K562 (cell line): Measurements from ENCODE around the gene HDAC5.

Experiments used
- BRCA1 ChIP-seq, 2 experiments: fragments of 450-650 bp in 1 of 2; sonication (generic) in 1 of 2; formaldehyde crosslinking in 1 of 2; IDR thresholded peaks; 2 replicates each; pipeline versions ENCODE4 v1.5.0 to v1.6.1; 2017 to 2020; ENCODE audit warnings: mild to moderate bottlenecking in 1 of 2, missing genetic modification reagents in 1 of 2
- CREB1 ChIP-seq, 2 experiments: sonication (generic) in 1 of 2; formaldehyde crosslinking in 1 of 2; IDR thresholded peaks; 2 replicates each; pipeline versions ENCODE4 v1.6.1 to v1.8.0; 2012 to 2022; ENCODE audit warnings: inconsistent platforms in 1 of 2, mild to moderate bottlenecking in 1 of 2, missing genetic modification reagents in 1 of 2, moderate library complexity in 1 of 2
- ELF2 ChIP-seq: fragments of 250-450 bp; sonication (Bioruptor Pico); IDR thresholded peaks from 2 replicates; pipeline ENCODE4 v1.5.0; 2021; ENCODE audit warnings: mild to moderate bottlenecking
- FOS ChIP-seq: IDR thresholded peaks from 3 replicates; pipeline ENCODE4 v1.6.1; 2011; ENCODE audit not compliant: insufficient read length; ENCODE audit errors: extremely low read depth
- JUN ChIP-seq, 2 experiments: sonication (generic) in 1 of 2; formaldehyde crosslinking in 1 of 2; IDR thresholded peaks; 2 replicates each; pipeline versions ENCODE4 v1.6.1 to v1.8.0; 2012 to 2022; ENCODE audit warnings: borderline replicate concordance in 2 of 2, mild to moderate bottlenecking in 2 of 2, improper control_type of control experiment in 1 of 2, low read depth in 1 of 2, low read length in 1 of 2, missing genetic modification reagents in 1 of 2
- MXI1 ChIP-seq: IDR thresholded peaks from 2 replicates; pipeline ENCODE4 v1.6.1; 2011; ENCODE audit warnings: low read depth, mild to moderate bottlenecking, improper control_type of control experiment, low read length
- NFATC3 ChIP-seq: fragments of 450-650 bp; IDR thresholded peaks from 2 replicates; pipeline ENCODE4 v1.6.1; 2017; ENCODE audit warnings: mild to moderate bottlenecking
- SMARCE1 ChIP-seq: fragments of 450-650 bp; IDR thresholded peaks from 2 replicates; pipeline ENCODE4 v1.7.1; 2016; ENCODE audit warnings: mild to moderate bottlenecking
- SMC3 ChIP-seq: conservative IDR thresholded peaks from 2 replicates; pipeline ENCODE4 v1.6.1; 2011; ENCODE audit warnings: low read depth, low read length, improper control_type of control experiment; ENCODE audit not compliant: insufficient read depth
- SRSF9 ChIP-seq: fragments of 200-400 bp; formaldehyde crosslinking; IDR thresholded peaks from 2 replicates; pipeline ENCODE4 v1.6.1; 2017; ENCODE audit warnings: low read depth, low read length, borderline replicate concordance
- ZBTB1 ChIP-seq: sonication (generic); formaldehyde crosslinking; IDR thresholded peaks from 2 replicates; pipeline ENCODE4 v1.8.1; 2023; ENCODE audit warnings: missing genetic modification reagents, low read depth, mild to moderate bottlenecking, borderline replicate concordance
- ZNF140 ChIP-seq: fragments of 250-450 bp; sonication (Bioruptor Pico); IDR thresholded peaks from 2 replicates; pipeline ENCODE4 v1.8.0; 2021; ENCODE audit warnings: moderate library complexity, mild to moderate bottlenecking, inconsistent platforms

DNA sequence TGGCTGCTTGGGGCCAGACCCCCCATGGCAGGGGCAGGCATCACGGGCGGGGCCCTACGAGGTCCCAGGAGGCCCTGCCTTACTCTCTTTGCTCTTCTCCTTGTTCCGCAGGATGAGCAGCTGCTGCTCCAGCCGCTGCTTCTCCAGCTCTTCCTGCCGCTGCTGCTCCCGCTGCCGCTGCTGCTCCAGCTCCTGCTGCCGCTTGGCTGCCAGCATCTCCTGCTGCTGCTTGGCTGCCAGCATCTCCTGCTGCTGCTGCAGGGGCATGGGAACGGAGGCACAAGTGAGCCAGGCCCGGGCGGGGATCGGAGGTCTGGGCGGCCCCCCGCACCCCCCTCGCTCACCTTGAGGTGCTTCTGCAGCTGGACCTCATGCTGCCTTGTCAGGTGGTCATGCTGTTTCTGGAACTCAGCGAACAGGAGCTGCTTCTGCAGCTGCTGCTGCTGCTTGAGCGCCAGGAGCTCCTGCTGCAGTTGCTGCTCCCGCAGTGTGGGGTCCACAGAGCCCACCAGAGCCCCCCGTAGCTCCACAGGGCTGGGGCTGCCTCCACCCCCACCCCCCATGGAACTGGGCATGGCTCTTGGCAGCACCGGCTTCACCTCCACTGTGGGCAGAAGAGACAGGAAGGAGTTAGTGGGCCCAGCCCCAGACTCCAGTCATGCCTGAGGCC is 30.1 kb downstream of the HDAC5 start:
- TF ChIP-seq CREB1 (IDR thresholded peaks at IDR 0.05) (no peak), CREB1 (CRISPR knock-in tag; IDR thresholded peaks at IDR 0.05) (no peak), FOS (no peak), SMC3 (no peak), ZNF140 (no peak), NFATC3 (no peak), MXI1 (no peak), SMARCE1 (no peak), SRSF9 (no peak), BRCA1 (IDR thresholded peaks at IDR 0.05) (no peak), BRCA1 (CRISPR knock-in tag; IDR thresholded peaks at IDR 0.05) (no peak), ELF2 (CRISPR knock-in tag) (no peak), JUN (IDR thresholded peaks at IDR 0.05; ENCODE audit: borderline replicate concordance, low read depth, low read length) (no peak), JUN (CRISPR knock-in tag; IDR thresholded peaks at IDR 0.05; ENCODE audit: borderline replicate concordance) (no peak), ZBTB1 (no peak)
